Fibroblast of lung (primary cell): ENCODE results near the gene CA6. TPM values are rescaled to one million over a fixed set of nuclear protein-coding genes. Genes with fewer than 3 reads are reported as not detected.

Experiments
- DNase-seq, 2 donors: peaks; one replicate each; pipeline versions ENCODE4 v3.0.0 to v3.0.0-alpha.2; 2010; ENCODE audit warnings: low read depth in 2 of 2
- H2AFZ ChIP-seq: 2 replicates; pipeline ENCODE4 v1.5.1; 2012; ENCODE audit warnings: low read length, control low read depth, inconsistent platforms
- H3K27ac ChIP-seq: 2 replicates; pipeline ENCODE4 v1.5.1; 2011; ENCODE audit warnings: low read length, control low read depth; ENCODE audit not compliant: insufficient read depth
- H3K27me3 ChIP-seq: 2 replicates; pipeline ENCODE4 v1.5.1; 2011; ENCODE audit warnings: mild to moderate bottlenecking, low read length; ENCODE audit not compliant: control insufficient read depth, insufficient read depth
- H3K36me3 ChIP-seq: 2 replicates; pipeline ENCODE4 v1.5.1; 2011; ENCODE audit warnings: low read length; ENCODE audit not compliant: control insufficient read depth, insufficient read depth
- H3K4me1 ChIP-seq: 2 replicates; pipeline ENCODE4 v1.5.1; 2011; ENCODE audit warnings: low read length; ENCODE audit not compliant: control insufficient read depth, insufficient read depth; ENCODE audit errors: extremely low read depth
- H3K4me2 ChIP-seq: 2 replicates; pipeline ENCODE4 v1.5.1; 2011; ENCODE audit warnings: low read length, control low read depth; ENCODE audit not compliant: insufficient read depth; ENCODE audit errors: extremely low read depth
- H3K4me3 ChIP-seq, 4 experiments: fragments of 200-600 bp in 1 of 4; sonication (generic) in 1 of 4; replicated peaks in 1 of 4; 2 replicates each; pipeline ENCODE4 v1.5.1; 2011 to 2016; ENCODE audit warnings: low read length in 4 of 4, low read depth in 3 of 4, mild to moderate bottlenecking in 3 of 4, control low read depth in 2 of 4, inconsistent platforms in 1 of 4, mixed read lengths in 1 of 4; ENCODE audit not compliant: insufficient read depth in 1 of 4; ENCODE audit errors: control extremely low read depth in 1 of 4
- H3K79me2 ChIP-seq: 2 replicates; pipeline ENCODE4 v1.5.1; 2012; ENCODE audit warnings: mild to moderate bottlenecking, low read length, inconsistent platforms; ENCODE audit not compliant: control insufficient read depth, insufficient read depth
- H3K9ac ChIP-seq: 2 replicates; pipeline ENCODE4 v1.5.1; 2011; ENCODE audit warnings: mild to moderate bottlenecking, low read length, control low read depth; ENCODE audit not compliant: insufficient read depth
- H3K9me3 ChIP-seq: 2 replicates; pipeline ENCODE4 v1.5.1; 2012; ENCODE audit warnings: low read depth, low read length; ENCODE audit not compliant: control insufficient read depth, insufficient read depth
- H4K20me1 ChIP-seq: 2 replicates; pipeline ENCODE4 v1.5.1; 2011; ENCODE audit warnings: low read length; ENCODE audit not compliant: control insufficient read depth, insufficient read depth; ENCODE audit errors: extremely low read depth
- EZH2 ChIP-seq: IDR thresholded peaks from 2 replicates; pipeline ENCODE4 v1.5.1; 2012; ENCODE audit warnings: low read length, control low read depth, mild to moderate bottlenecking; ENCODE audit errors: missing control alignments
- polyA plus RNA-seq, 2 donors: library from polyadenylated mRNA; depleted of rRNA in 1 of 2; stranded (reverse) in 1 of 2; unstranded in 1 of 2; fragments of >200 nt; gene quantifications; 2 replicates each; pipeline ENCODE4 v1.2.1, GENCODE V29; 2011 to 2012; ENCODE audit warnings: missing spikeins in 1 of 2
- total RNA-seq: library from RNA; depleted of rRNA; stranded (reverse); fragments of >200 nt; gene quantifications from 2 replicates; pipeline ENCODE4 v1.2.1, GENCODE V29; 2014
- TF ChIP-seq, protein P1 (sequence below), 2 donors: IDR thresholded peaks in 1 of 2; conservative IDR thresholded peaks in 1 of 2; 1 replicate in 1 of 2; 2 replicates in 1 of 2; pipeline ENCODE4 v1.5.1; 2011 to 2012; ENCODE audit warnings: low read length in 2 of 2, control low read depth in 1 of 2, inconsistent platforms in 1 of 2, low read depth in 1 of 2, mild to moderate bottlenecking in 1 of 2

CA6 gene
- total and polyA plus RNA-seq, 2 donors (not counting 1 experiment from before 2014, with no cell fraction given): not detected

DNA sequence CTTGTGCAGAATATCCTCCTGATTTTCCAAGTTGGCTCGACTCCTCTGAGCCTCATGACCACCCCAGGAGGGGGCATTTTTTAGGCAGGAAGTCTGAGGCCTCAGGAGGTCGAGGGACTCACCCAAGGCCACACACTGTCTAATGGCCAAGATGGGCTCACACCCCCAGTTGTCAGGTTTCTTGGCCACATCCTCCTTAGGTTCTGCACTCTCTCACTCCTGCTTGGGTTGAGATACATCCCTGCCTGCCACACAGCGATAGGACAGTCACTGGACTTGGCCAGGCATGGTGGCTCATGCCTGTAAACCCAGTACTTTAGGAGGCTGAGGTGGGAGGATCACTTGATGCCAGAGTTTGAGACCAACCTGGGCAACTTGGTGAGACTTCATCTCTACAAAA lies 4.6 kb downstream of the CA6 start:
- Histone ChIP-seq H3K27ac (no peak overlapping the region), H2AFZ (no peak overlapping the region), H3K9me3 (no peaks in the 10 kb centered on the region), H3K4me2 (no peak overlapping the region), H3K9ac (no peak overlapping the region), H3K36me3 (no peaks in the 10 kb centered on the region), H3K4me1 (no peaks in the 10 kb centered on the region), H3K4me3 (no peak overlapping the region), H4K20me1 (no peaks in the 10 kb centered on the region), H3K79me2 (no peaks in the 10 kb centered on the region), H3K27me3 (no peaks in the 10 kb centered on the region)
- TF ChIP-seq, protein P1, sequence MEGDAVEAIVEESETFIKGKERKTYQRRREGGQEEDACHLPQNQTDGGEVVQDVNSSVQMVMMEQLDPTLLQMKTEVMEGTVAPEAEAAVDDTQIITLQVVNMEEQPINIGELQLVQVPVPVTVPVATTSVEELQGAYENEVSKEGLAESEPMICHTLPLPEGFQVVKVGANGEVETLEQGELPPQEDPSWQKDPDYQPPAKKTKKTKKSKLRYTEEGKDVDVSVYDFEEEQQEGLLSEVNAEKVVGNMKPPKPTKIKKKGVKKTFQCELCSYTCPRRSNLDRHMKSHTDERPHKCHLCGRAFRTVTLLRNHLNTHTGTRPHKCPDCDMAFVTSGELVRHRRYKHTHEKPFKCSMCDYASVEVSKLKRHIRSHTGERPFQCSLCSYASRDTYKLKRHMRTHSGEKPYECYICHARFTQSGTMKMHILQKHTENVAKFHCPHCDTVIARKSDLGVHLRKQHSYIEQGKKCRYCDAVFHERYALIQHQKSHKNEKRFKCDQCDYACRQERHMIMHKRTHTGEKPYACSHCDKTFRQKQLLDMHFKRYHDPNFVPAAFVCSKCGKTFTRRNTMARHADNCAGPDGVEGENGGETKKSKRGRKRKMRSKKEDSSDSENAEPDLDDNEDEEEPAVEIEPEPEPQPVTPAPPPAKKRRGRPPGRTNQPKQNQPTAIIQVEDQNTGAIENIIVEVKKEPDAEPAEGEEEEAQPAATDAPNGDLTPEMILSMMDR (conservative IDR thresholded peaks at IDR 0.05 in 1 of 2, IDR thresholded peaks at IDR 0.05 in 1 of 2; ENCODE audit: low read depth in 1 of 2, low read length in 2 of 2): no peak
- no peak for TF ChIP-seq EZH2
- no peak for DNase-seq

DNA sequence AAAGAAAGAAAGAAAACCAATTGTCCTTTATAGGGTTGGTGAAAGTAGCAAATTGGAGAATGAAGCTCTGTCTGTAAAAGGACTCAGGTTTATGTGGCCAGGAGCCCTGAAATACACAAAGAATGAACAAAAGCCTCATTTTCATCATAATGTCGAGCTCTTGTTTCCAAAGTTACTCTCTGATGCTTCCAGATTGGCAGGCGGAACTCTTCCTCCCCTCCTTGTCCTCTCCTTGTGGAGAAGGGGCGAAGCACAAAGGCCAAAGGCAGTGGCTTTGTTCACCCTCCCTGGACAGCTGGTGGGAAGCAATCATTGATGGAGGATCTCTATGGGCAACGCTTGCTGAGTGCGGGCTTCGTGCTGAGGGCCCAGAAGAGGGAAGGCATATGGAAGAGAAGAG lies 5.6 kb downstream of the CA6 start:
- Histone ChIP-seq H4K20me1 (no peaks in the 10 kb centered on the region), H3K4me1 (no peaks in the 10 kb centered on the region), H3K9ac (no peak overlapping the region), H3K4me3 (no peak overlapping the region), H3K27me3 (no peaks in the 10 kb centered on the region), H3K9me3 (no peaks in the 10 kb centered on the region), H3K27ac (no peak overlapping the region), H3K4me2 (no peak overlapping the region), H2AFZ (no peak overlapping the region), H3K79me2 (no peaks in the 10 kb centered on the region), H3K36me3 (no peaks in the 10 kb centered on the region)
- no peak for DNase-seq
- no peak for TF ChIP-seq EZH2
- TF ChIP-seq, protein P1 (conservative IDR thresholded peaks at IDR 0.05 in 1 of 2, IDR thresholded peaks at IDR 0.05 in 1 of 2; ENCODE audit: low read depth in 1 of 2, low read length in 2 of 2): no peak

DNA sequence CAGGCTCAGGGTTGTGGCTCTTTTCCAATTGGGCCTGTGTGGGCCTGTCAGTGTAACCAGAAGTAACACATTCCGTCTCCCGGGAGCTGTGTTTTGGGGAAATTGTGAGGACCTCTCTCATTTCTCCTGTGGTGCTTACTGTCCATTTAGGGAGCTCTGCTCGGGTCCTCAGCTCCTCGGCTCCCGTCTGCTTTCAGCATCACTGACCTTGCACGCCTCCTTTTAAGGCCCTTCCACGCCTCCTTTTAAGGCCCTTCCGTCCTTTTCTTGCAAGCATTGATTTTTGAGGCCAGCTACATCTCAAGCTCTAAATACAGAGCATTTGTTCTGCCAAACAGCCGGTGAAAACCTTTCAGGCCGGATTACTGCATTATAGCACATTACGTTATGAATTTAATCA lies 9.7 kb downstream of the CA6 start:
- Histone ChIP-seq H3K36me3 (no peaks in the 10 kb centered on the region), H3K79me2 (no peaks in the 10 kb centered on the region), H3K9ac (no peak overlapping the region), H3K27me3 (no peaks in the 10 kb centered on the region), H4K20me1 (no peaks in the 10 kb centered on the region), H3K27ac (no peak overlapping the region), H3K4me3 (no peak overlapping the region), H2AFZ (no peak overlapping the region), H3K4me1 (no peaks in the 10 kb centered on the region), H3K9me3 (no peaks in the 10 kb centered on the region), H3K4me2 (no peak overlapping the region)
- TF ChIP-seq, protein P1 (conservative IDR thresholded peaks at IDR 0.05 in 1 of 2, IDR thresholded peaks at IDR 0.05 in 1 of 2; ENCODE audit: low read depth in 1 of 2, low read length in 2 of 2): no peak
- TF ChIP-seq EZH2: no peak
- DNase-seq: no peak
